Liver (tissue), 3 donors: ENCODE results near the gene LINGO4.

ENCODE experiments used
- GABPA ChIP-seq, 2 donors: IDR thresholded peaks in 1 of 2; conservative IDR thresholded peaks in 1 of 2; 2 replicates each; pipeline ENCODE4 v1.6.1; 2016; ENCODE audit warnings: antibody characterized with exemption in 2 of 2, mild to moderate bottlenecking in 1 of 2, moderate library complexity in 1 of 2
- HNF4A ChIP-seq, 2 donors: conservative IDR thresholded peaks; 2 replicates each; pipeline ENCODE4 v1.6.1; 2016; ENCODE audit warnings: antibody characterized with exemption in 2 of 2, mild to moderate bottlenecking in 2 of 2
- JUND ChIP-seq, 2 donors: IDR thresholded peaks; 2 replicates each; pipeline ENCODE4 v1.6.1; 2016; ENCODE audit warnings: antibody characterized with exemption in 2 of 2
- RAD21 ChIP-seq, 2 donors: IDR thresholded peaks; 2 replicates each; pipeline ENCODE4 v1.6.1; 2016; ENCODE audit warnings: antibody characterized with exemption in 2 of 2, mild to moderate bottlenecking in 2 of 2
- SP1 ChIP-seq: IDR thresholded peaks from 2 replicates; pipeline ENCODE4 v1.6.1; 2018; ENCODE audit warnings: antibody characterized with exemption, mild to moderate bottlenecking
- YY1 ChIP-seq: IDR thresholded peaks from 2 replicates; pipeline ENCODE4 v1.6.1; 2016; ENCODE audit warnings: antibody characterized with exemption, mild to moderate bottlenecking
- TF ChIP-seq, protein P1 (sequence below): fragments of 150-350 bp; IDR thresholded peaks from 2 replicates; pipeline ENCODE4 v1.5.1; 2017; ENCODE audit warnings: improper control_type of control experiment, low read depth, low read length; ENCODE audit not compliant: missing input control
- TF ChIP-seq, protein P2 (sequence below): IDR thresholded peaks from 2 replicates; pipeline ENCODE4 v1.6.1; 2016; ENCODE audit warnings: antibody characterized with exemption
- TF ChIP-seq, protein P3 (sequence below): IDR thresholded peaks from 2 replicates; pipeline ENCODE4 v1.6.1; 2016; ENCODE audit warnings: antibody characterized with exemption, mild to moderate bottlenecking
- donor health status: healthy.
- donor health status: healthy.

DNA sequence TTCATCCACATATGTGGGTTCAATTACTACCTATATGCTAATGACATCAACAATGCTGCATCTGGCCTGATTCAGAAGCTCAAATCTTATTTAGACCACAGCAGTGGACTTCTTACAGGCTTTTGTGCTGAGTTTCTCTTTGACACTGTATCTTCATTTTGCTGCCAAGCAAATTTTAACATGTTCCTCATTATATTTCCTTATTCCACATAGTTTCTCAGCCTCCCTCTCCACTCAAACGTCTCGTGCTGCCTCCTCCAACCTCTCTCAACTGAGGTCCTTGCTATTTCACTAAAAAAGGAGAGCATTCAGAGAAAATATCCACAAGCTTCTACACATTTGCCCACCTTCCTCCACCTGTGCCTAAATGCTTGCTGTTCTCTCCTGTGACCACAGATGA, 21.4 kb downstream of the LINGO4 start:
- TF ChIP-seq, protein P1, sequence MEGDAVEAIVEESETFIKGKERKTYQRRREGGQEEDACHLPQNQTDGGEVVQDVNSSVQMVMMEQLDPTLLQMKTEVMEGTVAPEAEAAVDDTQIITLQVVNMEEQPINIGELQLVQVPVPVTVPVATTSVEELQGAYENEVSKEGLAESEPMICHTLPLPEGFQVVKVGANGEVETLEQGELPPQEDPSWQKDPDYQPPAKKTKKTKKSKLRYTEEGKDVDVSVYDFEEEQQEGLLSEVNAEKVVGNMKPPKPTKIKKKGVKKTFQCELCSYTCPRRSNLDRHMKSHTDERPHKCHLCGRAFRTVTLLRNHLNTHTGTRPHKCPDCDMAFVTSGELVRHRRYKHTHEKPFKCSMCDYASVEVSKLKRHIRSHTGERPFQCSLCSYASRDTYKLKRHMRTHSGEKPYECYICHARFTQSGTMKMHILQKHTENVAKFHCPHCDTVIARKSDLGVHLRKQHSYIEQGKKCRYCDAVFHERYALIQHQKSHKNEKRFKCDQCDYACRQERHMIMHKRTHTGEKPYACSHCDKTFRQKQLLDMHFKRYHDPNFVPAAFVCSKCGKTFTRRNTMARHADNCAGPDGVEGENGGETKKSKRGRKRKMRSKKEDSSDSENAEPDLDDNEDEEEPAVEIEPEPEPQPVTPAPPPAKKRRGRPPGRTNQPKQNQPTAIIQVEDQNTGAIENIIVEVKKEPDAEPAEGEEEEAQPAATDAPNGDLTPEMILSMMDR, result no peak
- TF ChIP-seq, protein P2, sequence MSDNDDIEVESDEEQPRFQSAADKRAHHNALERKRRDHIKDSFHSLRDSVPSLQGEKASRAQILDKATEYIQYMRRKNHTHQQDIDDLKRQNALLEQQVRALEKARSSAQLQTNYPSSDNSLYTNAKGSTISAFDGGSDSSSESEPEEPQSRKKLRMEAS, result no peak
- TF ChIP-seq GABPA (IDR thresholded peaks at IDR 0.05 in 1 of 2, conservative IDR thresholded peaks at IDR 0.05 in 1 of 2), result no peak
- TF ChIP-seq SP1, result no peak
- TF ChIP-seq, protein P3, sequence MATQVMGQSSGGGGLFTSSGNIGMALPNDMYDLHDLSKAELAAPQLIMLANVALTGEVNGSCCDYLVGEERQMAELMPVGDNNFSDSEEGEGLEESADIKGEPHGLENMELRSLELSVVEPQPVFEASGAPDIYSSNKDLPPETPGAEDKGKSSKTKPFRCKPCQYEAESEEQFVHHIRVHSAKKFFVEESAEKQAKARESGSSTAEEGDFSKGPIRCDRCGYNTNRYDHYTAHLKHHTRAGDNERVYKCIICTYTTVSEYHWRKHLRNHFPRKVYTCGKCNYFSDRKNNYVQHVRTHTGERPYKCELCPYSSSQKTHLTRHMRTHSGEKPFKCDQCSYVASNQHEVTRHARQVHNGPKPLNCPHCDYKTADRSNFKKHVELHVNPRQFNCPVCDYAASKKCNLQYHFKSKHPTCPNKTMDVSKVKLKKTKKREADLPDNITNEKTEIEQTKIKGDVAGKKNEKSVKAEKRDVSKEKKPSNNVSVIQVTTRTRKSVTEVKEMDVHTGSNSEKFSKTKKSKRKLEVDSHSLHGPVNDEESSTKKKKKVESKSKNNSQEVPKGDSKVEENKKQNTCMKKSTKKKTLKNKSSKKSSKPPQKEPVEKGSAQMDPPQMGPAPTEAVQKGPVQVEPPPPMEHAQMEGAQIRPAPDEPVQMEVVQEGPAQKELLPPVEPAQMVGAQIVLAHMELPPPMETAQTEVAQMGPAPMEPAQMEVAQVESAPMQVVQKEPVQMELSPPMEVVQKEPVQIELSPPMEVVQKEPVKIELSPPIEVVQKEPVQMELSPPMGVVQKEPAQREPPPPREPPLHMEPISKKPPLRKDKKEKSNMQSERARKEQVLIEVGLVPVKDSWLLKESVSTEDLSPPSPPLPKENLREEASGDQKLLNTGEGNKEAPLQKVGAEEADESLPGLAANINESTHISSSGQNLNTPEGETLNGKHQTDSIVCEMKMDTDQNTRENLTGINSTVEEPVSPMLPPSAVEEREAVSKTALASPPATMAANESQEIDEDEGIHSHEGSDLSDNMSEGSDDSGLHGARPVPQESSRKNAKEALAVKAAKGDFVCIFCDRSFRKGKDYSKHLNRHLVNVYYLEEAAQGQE, result no peak
- TF ChIP-seq YY1, result no peak
- TF ChIP-seq JUND (IDR thresholded peaks at IDR 0.05), result no peak
- no peak for TF ChIP-seq RAD21 (IDR thresholded peaks at IDR 0.05)
- no peak for TF ChIP-seq HNF4A (conservative IDR thresholded peaks at IDR 0.05)
